ENCODE data around the gene LRMDA. TPM values are rescaled to one million over a fixed set of nuclear protein-coding genes. Genes with fewer than 3 reads are reported as not detected.

The LRMDA gene
- polyA plus RNA-seq, 3 donors = 39.8 to 59.6 (median 56.4) TPM

DNA sequence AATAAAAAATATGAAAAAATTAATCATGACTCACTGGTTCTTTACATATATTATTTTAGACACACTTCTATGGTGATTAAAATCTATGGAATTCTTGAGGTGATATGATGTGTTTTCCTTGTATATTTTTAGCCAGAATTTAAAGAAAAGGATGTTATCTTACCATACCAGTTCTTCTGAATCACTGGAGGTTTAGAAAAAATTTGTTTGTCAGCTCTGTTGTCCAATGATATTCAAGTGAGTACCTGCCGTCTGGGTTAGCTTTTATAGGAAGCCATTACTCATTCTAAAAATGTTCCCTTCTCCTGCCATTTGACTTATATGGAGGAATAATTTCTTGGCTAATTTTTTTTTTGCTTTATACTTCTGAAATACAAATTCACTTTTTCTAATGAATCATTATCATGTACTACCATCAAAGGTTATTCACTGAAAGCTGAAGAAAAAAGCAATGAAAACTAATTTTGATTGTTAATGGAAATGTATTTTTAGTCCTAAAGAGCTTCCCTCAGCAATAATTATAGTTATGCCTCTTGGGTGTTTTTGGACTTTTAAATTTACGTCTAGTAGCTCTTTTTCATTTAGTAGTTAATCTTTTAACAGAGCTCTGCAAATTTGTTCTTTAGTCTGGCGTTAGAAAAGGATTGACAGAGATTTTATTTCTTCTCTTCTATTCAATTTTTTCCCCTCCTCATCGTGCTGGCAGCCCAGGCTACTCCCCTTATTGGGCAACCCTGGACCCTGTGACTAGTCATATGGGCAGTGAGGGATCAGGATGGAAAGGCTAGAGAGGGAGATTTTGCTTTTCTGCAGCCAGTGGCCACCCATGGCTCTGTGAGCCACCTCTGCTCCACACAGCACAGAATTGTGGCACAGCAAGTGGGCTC, 434.2 kb downstream of the LRMDA start:
- Mint-ChIP-seq H3K36me3 (no peaks in the 10 kb centered on the region), H3K27ac (no peak overlapping the region), H3K27me3 (ENCODE audit: low read depth in 3 of 3) (no peaks in the 10 kb centered on the region), H3K4me1 (peaks cover 9% of the 10 kb centered on the region), H3K4me3 (no peak overlapping the region), H3K9me3 (peaks cover 0 to 2% (median 0%) of the 10 kb centered on the region in 7 donors)
- Histone ChIP-seq H2AFZ (ENCODE audit: insufficient read depth, low read depth, low read length, poor library complexity, severe bottlenecking) (no peak overlapping the region), H3K4me3 (replicated peaks in 1 of 3; ENCODE audit: low read depth in 2 of 3, low read length in 3 of 3) (no peak overlapping the region), H3K9ac (ENCODE audit: insufficient read depth, low read length, poor library complexity, severe bottlenecking) (no peak overlapping the region), H3K9me3 (replicated peaks in 1 of 2; ENCODE audit: control insufficient read depth in 1 of 2, insufficient read depth in 1 of 2, low read length in 2 of 2) (no peaks in the 10 kb centered on the region), H3K79me2 (ENCODE audit: insufficient read depth, low read length) (no peaks in the 10 kb centered on the region), H3K36me3 (replicated peaks in 1 of 2; ENCODE audit: control insufficient read depth in 1 of 2, insufficient read depth in 2 of 2, low read length in 2 of 2) (peaks cover 0 to 4% of the 10 kb centered on the region in 2 donors), H3K27me3 (ENCODE audit: control insufficient read depth in 2 of 2, insufficient read depth in 2 of 2, low read length in 2 of 2) (no peaks in the 10 kb centered on the region), H3K4me1 (ENCODE audit: control insufficient read depth in 1 of 2, insufficient read depth in 2 of 2, low read length in 2 of 2) (peaks cover 0 to 6% of the 10 kb centered on the region in 2 donors), H3K4me2 (replicated peaks; ENCODE audit: extremely low read depth, low read length, poor library complexity, severe bottlenecking) (no peak overlapping the region), H3K27ac (ENCODE audit: low read depth in 1 of 2, low read length in 2 of 2) (no peak overlapping the region), H4K20me1 (ENCODE audit: insufficient read depth, low read length) (peaks cover 12% of the 10 kb centered on the region)
- TF ChIP-seq, protein P1, sequence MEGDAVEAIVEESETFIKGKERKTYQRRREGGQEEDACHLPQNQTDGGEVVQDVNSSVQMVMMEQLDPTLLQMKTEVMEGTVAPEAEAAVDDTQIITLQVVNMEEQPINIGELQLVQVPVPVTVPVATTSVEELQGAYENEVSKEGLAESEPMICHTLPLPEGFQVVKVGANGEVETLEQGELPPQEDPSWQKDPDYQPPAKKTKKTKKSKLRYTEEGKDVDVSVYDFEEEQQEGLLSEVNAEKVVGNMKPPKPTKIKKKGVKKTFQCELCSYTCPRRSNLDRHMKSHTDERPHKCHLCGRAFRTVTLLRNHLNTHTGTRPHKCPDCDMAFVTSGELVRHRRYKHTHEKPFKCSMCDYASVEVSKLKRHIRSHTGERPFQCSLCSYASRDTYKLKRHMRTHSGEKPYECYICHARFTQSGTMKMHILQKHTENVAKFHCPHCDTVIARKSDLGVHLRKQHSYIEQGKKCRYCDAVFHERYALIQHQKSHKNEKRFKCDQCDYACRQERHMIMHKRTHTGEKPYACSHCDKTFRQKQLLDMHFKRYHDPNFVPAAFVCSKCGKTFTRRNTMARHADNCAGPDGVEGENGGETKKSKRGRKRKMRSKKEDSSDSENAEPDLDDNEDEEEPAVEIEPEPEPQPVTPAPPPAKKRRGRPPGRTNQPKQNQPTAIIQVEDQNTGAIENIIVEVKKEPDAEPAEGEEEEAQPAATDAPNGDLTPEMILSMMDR (IDR thresholded peaks at IDR 0.05) = no peak
- WGBS (ENCODE audit: insufficient coverage) = no CpG with 5 or more reads among the region's 4 CpGs
- no peak for DNase-seq
- intact Hi-C loops (cut with micrococcal nuclease) = no loop called here

- Histone ChIP-seq H3K79me2 (ENCODE audit: insufficient read depth, low read length) (no peaks in the 10 kb centered on the region), H3K4me2 (replicated peaks; ENCODE audit: extremely low read depth, low read length, poor library complexity, severe bottlenecking) (no peak overlapping the region), H3K9me3 (replicated peaks in 1 of 2; ENCODE audit: control insufficient read depth in 1 of 2, insufficient read depth in 1 of 2, low read length in 2 of 2) (no peaks in the 10 kb centered on the region), H3K36me3 (replicated peaks in 1 of 2; ENCODE audit: control insufficient read depth in 1 of 2, insufficient read depth in 2 of 2, low read length in 2 of 2) (peaks cover 0 to 4% of the 10 kb centered on the region in 2 donors), H3K9ac (ENCODE audit: insufficient read depth, low read length, poor library complexity, severe bottlenecking) (no peak overlapping the region), H3K27ac (ENCODE audit: low read depth in 1 of 2, low read length in 2 of 2) (no peak overlapping the region), H2AFZ (ENCODE audit: insufficient read depth, low read depth, low read length, poor library complexity, severe bottlenecking) (no peak overlapping the region), H3K27me3 (ENCODE audit: control insufficient read depth in 2 of 2, insufficient read depth in 2 of 2, low read length in 2 of 2) (no peaks in the 10 kb centered on the region), H3K4me3 (replicated peaks in 1 of 3; ENCODE audit: low read depth in 2 of 3, low read length in 3 of 3) (no peak overlapping the region), H3K4me1 (ENCODE audit: control insufficient read depth in 1 of 2, insufficient read depth in 2 of 2, low read length in 2 of 2) (peaks cover 0 to 3% of the 10 kb centered on the region in 2 donors), H4K20me1 (ENCODE audit: insufficient read depth, low read length) (peaks cover 12% of the 10 kb centered on the region)
- H3K27me3 Mint-ChIP-seq (ENCODE audit: low read depth in 3 of 3) = no peaks in the 10 kb centered on the region
- 95% methylated on average over 2 of the region's 2 CpGs for WGBS (ENCODE audit: insufficient coverage)
- H3K9me3 Mint-ChIP-seq = peaks cover 0 to 2% (median 0%) of the 10 kb centered on the region in 7 donors
- intact Hi-C loops (cut with micrococcal nuclease) = no loop called here
- no peaks in the 10 kb centered on the region for H3K36me3 Mint-ChIP-seq
- no peak for DNase-seq
- H3K4me1 Mint-ChIP-seq = peaks cover 6% of the 10 kb centered on the region
- no peak overlapping the region for H3K4me3 Mint-ChIP-seq
- H3K27ac Mint-ChIP-seq = no peak overlapping the region
- TF ChIP-seq, protein P1 (IDR thresholded peaks at IDR 0.05) = no peak
These were observed 434.8 kb downstream of the LRMDA start for GRCh38 chr10:75866300-75866625.

Measured in CD14-positive monocyte (primary cell).